ENCODE data around the gene PLEK2.
"Not testable (repeated sequence)": the region's sequence is repeated elsewhere in the genome, so short reads cannot be mapped to it uniquely, and the experiment has no call there.

PLEK2 gene

GRCh38 chr14:67413806-67414769 lies 2.1 kb upstream of the PLEK2 start:
- Histone ChIP-seq H3K36me3 (ENCODE audit: insufficient read depth, low read length) (no peaks in the 10 kb centered on the region), H3K4me3 (no peak overlapping the region), H3K27ac (no peak overlapping the region), H3K9ac (ENCODE audit: insufficient read length) (no peak overlapping the region), H3K9me3 (ENCODE audit: low read depth, low read length) (no peaks in the 10 kb centered on the region)
- no peak for TF ChIP-seq POLR2AphosphoS5 (IDR thresholded peaks at IDR 0.05; ENCODE audit: borderline replicate concordance, low read depth, low read length)
- TF ChIP-seq FOXP2 (optimal IDR thresholded peaks at IDR 0.05; ENCODE audit: control extremely low read depth, extremely low read length, insufficient read depth), result no peak
- no peak for TF ChIP-seq EZH2 (IDR thresholded peaks at IDR 0.05)
- DNase-seq (ENCODE audit: low read depth, low spot score), result no peak

DNA sequence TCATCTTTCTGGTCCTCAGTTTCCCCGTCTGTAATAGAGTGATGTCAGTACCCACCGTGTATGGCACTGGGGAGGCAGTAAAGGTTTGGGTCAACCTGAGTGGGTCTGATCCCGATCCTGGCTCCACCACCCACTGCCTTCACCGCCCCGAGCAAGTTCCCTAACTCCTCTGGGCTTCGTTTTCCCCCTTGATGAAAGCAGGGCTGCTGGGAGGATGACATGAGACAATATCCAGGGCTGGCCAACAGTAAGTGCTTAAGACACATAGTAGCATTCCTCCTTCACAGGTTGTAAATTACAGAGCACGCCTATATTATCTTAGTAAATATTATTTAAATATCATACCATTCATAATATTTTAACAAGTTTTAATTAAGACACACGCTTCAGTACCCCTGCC lies 595 bp downstream of the PLEK2 start:
- Histone ChIP-seq H3K27ac (no peak overlapping the region), H3K36me3 (ENCODE audit: insufficient read depth, low read length) (no peaks in the 10 kb centered on the region), H3K9me3 (ENCODE audit: low read depth, low read length) (no peaks in the 10 kb centered on the region), H3K9ac (ENCODE audit: insufficient read length) (no peak overlapping the region), H3K4me3 (no peak overlapping the region)
- DNase-seq (ENCODE audit: low read depth, low spot score), result no peak
- TF ChIP-seq POLR2AphosphoS5 (IDR thresholded peaks at IDR 0.05; ENCODE audit: borderline replicate concordance, low read depth, low read length), result no peak
- no peak for TF ChIP-seq FOXP2 (optimal IDR thresholded peaks at IDR 0.05; ENCODE audit: control extremely low read depth, extremely low read length, insufficient read depth)
- TF ChIP-seq EZH2 (IDR thresholded peaks at IDR 0.05), result no peak

GRCh38 chr14:67410313-67410712 lies 1.7 kb downstream of the PLEK2 start:
- Histone ChIP-seq H3K36me3 (ENCODE audit: insufficient read depth, low read length) (no peaks in the 10 kb centered on the region), H3K4me3 (no peak overlapping the region), H3K27ac (no peak overlapping the region), H3K9me3 (ENCODE audit: low read depth, low read length) (no peaks in the 10 kb centered on the region), H3K9ac (ENCODE audit: insufficient read length) (no peak overlapping the region)
- TF ChIP-seq EZH2 (IDR thresholded peaks at IDR 0.05), result no peak
- TF ChIP-seq FOXP2 (optimal IDR thresholded peaks at IDR 0.05; ENCODE audit: control extremely low read depth, extremely low read length, insufficient read depth), result no peak
- TF ChIP-seq POLR2AphosphoS5 (IDR thresholded peaks at IDR 0.05; ENCODE audit: borderline replicate concordance, low read depth, low read length), result no peak
- no peak for DNase-seq (ENCODE audit: low read depth, low spot score)

DNA sequence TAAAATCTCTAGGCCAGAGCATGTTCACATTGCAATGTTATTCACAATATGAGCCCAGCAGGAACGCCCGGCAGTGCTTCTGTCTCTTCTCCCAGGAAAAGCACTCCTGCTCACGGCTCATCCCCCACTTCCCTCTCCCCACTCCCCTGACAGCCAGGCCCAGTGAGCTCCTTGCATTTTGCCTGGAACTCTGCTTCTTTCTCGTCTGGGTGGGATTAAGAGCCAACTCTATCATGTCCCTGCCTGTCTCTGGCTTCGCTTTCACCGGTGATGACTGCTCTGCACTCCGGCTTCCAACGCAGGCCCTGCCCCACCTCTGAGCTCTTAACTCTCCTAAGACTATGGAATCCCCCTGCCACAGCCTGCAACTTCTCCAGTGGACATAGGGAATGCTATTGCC lies 2.5 kb downstream of the PLEK2 start:
- no peak for DNase-seq (ENCODE audit: low read depth, low spot score)

GRCh38 chr14:67408122-67408801 lies 3.7 kb downstream of the PLEK2 start:
- H3K36me3 ChIP-seq (ENCODE audit: insufficient read depth, low read length); H3K4me3 ChIP-seq; H3K9me3 ChIP-seq (ENCODE audit: low read depth, low read length); H3K9ac ChIP-seq (ENCODE audit: insufficient read length); DNase-seq (ENCODE audit: low read depth, low spot score); H3K27ac ChIP-seq: not testable (repeated sequence)

More for the DNA sequence above, 2.5 kb downstream of the PLEK2 start:
- no peaks in the 10 kb centered on the region for H3K36me3 ChIP-seq (ENCODE audit: insufficient read depth, low read length)
- no peak overlapping the region for H3K27ac ChIP-seq
- no peak for TF ChIP-seq EZH2 (IDR thresholded peaks at IDR 0.05)
- TF ChIP-seq POLR2AphosphoS5 (IDR thresholded peaks at IDR 0.05; ENCODE audit: borderline replicate concordance, low read depth, low read length), result no peak
- no peak for TF ChIP-seq FOXP2 (optimal IDR thresholded peaks at IDR 0.05; ENCODE audit: control extremely low read depth, extremely low read length, insufficient read depth)
- no peak overlapping the region for H3K4me3 ChIP-seq
- no peaks in the 10 kb centered on the region for H3K9me3 ChIP-seq (ENCODE audit: low read depth, low read length)
- no peak overlapping the region for H3K9ac ChIP-seq (ENCODE audit: insufficient read length)

DNA sequence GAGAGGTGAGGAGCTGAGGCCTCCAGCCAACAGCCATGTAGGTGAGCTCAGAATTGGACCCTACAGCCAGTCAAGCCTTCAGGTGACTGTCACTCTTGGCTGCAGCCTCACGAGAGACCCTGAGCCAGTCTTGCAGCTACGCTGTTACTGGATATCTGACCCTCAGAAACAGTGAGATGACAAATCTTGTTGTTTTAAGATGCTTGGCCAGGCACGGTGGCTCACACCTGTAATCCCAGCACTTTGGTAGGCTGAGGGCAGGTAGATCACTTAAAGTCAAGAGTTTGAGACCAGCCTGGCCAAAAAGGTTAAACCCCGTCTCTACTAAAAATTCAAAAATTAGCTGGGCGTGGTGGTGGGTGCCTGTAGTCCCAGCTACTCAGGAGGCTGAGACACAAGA lies 6.2 kb downstream of the PLEK2 start:
- DNase-seq (ENCODE audit: low read depth, low spot score), result no peak

GRCh38 chr14:67400434-67400833 lies 11.5 kb downstream of the PLEK2 start:
- TF ChIP-seq POLR2AphosphoS5 (IDR thresholded peaks at IDR 0.05; ENCODE audit: borderline replicate concordance, low read depth, low read length) (no peak), FOXP2 (optimal IDR thresholded peaks at IDR 0.05; ENCODE audit: control extremely low read depth, extremely low read length, insufficient read depth) (no peak), EZH2 (IDR thresholded peaks at IDR 0.05) (no peak)
- no peak for DNase-seq (ENCODE audit: low read depth, low spot score)
- H3K9ac ChIP-seq (ENCODE audit: insufficient read length), result no peak overlapping the region
- no peaks in the 10 kb centered on the region for H3K36me3 ChIP-seq (ENCODE audit: insufficient read depth, low read length)
- H3K27ac ChIP-seq, result no peak overlapping the region
- H3K4me3 ChIP-seq, result no peak overlapping the region
- no peaks in the 10 kb centered on the region for H3K9me3 ChIP-seq (ENCODE audit: low read depth, low read length)

More for the DNA sequence above, 6.2 kb downstream of the PLEK2 start:
- H3K27ac ChIP-seq, result no peak overlapping the region
- no peak overlapping the region for H3K9ac ChIP-seq (ENCODE audit: insufficient read length)
- no peak overlapping the region for H3K4me3 ChIP-seq
- no peaks in the 10 kb centered on the region for H3K9me3 ChIP-seq (ENCODE audit: low read depth, low read length)
- H3K36me3 ChIP-seq (ENCODE audit: insufficient read depth, low read length), result no peaks in the 10 kb centered on the region
- TF ChIP-seq EZH2 (IDR thresholded peaks at IDR 0.05), result no peak
- no peak for TF ChIP-seq POLR2AphosphoS5 (IDR thresholded peaks at IDR 0.05; ENCODE audit: borderline replicate concordance, low read depth, low read length)
- TF ChIP-seq FOXP2 (optimal IDR thresholded peaks at IDR 0.05; ENCODE audit: control extremely low read depth, extremely low read length, insufficient read depth), result no peak

GRCh38 chr14:67397536-67397935 lies 14.4 kb downstream of the PLEK2 start:
- Histone ChIP-seq H3K36me3 (ENCODE audit: insufficient read depth, low read length) (no peaks in the 10 kb centered on the region), H3K9me3 (ENCODE audit: low read depth, low read length) (no peaks in the 10 kb centered on the region), H3K9ac (ENCODE audit: insufficient read length) (no peak overlapping the region), H3K4me3 (no peak overlapping the region), H3K27ac (no peak overlapping the region)
- DNase-seq (ENCODE audit: low read depth, low spot score), result no peak
- TF ChIP-seq POLR2AphosphoS5 (IDR thresholded peaks at IDR 0.05; ENCODE audit: borderline replicate concordance, low read depth, low read length) (no peak), FOXP2 (optimal IDR thresholded peaks at IDR 0.05; ENCODE audit: control extremely low read depth, extremely low read length, insufficient read depth) (no peak), EZH2 (IDR thresholded peaks at IDR 0.05) (no peak)
